K562 (cell line): ENCODE results near the gene TRIM31. TPM values are rescaled to one million over a fixed set of nuclear protein-coding genes. Genes with fewer than 3 reads are reported as not detected.

Experiments used
- DPF2 ChIP-seq: fragments of 450-650 bp; IDR thresholded peaks from 2 replicates; pipeline ENCODE4 v1.6.1; 2016
- KAT2B ChIP-seq: IDR thresholded peaks from one replicate; pipeline ENCODE4 v1.6.1; 2012; ENCODE audit warnings: low read depth, mild to moderate bottlenecking, control low read depth, inconsistent platforms, low read length, moderate library complexity
- NKRF ChIP-seq: fragments of 450-650 bp; IDR thresholded peaks from 2 replicates; pipeline ENCODE4 v1.6.1; 2016; ENCODE audit warnings: borderline replicate concordance
- NR4A1 ChIP-seq, 2 experiments: fragments of 250-450 bp in 1 of 2; fragments of 450-650 bp in 1 of 2; sonication (Bioruptor Pico) in 1 of 2; IDR thresholded peaks; 2 replicates each; pipeline versions ENCODE4 v1.4.0 to v1.6.1; 2016 to 2020; ENCODE audit warnings: mild to moderate bottlenecking in 2 of 2, missing compliant biosample characterization in 1 of 2, missing genetic modification characterization in 1 of 2, moderate library complexity in 1 of 2
- RFX1 ChIP-seq: fragments of 450-650 bp; IDR thresholded peaks from 2 replicates; pipeline ENCODE4 v1.6.1; 2016; ENCODE audit warnings: mild to moderate bottlenecking, moderate library complexity
- SAFB2 ChIP-seq: fragments of 200-400 bp; formaldehyde crosslinking; IDR thresholded peaks from 2 replicates; pipeline ENCODE4 v1.6.1; 2018; ENCODE audit warnings: borderline replicate concordance, low read length, low read depth, moderate library complexity; ENCODE audit not compliant: severe bottlenecking
- STAG1 ChIP-seq: sonication (generic); formaldehyde crosslinking; IDR thresholded peaks from 2 replicates; pipeline ENCODE4 v1.5.0; 2020; ENCODE audit warnings: missing genetic modification reagents, borderline replicate concordance
- ZNF24 ChIP-seq: fragments of 450-650 bp; IDR thresholded peaks from 2 replicates; pipeline ENCODE4 v1.6.1; 2016
- polyA plus RNA-seq, 8 experiments: library from polyadenylated mRNA; depleted of rRNA in 4 of 8; stranded (reverse) in 5 of 8; unstranded in 3 of 8; fragments of >200 nt; fragmentation: Nextera tagmentation in 2 of 8; fragmentation: Illumina TruSeq in 1 of 8; extraction: Ambion mirVana in 2 of 8; extraction: Trizol in 1 of 8; gene quantifications; 2 replicates each; pipeline versions ENCODE4 v1.2.1 to v1.2.3, GENCODE V29; 2011 to 2014; ENCODE audit warnings: inconsistent platforms in 1 of 8, missing spikeins in 1 of 8
- total RNA-seq, 7 experiments: library from RNA; depleted of rRNA in 6 of 7; stranded (reverse); fragments of >200 nt in 6 of 7; fragmentation: Illumina TruSeq in 2 of 7; extraction: Trizol in 2 of 7; gene quantifications; 2 replicates each; pipeline versions ENCODE4 v1.2.1 to v1.2.3, GENCODE V29; 2011 to 2021; ENCODE audit warnings: low replicate concordance in 1 of 7
- TF ChIP-seq, protein P1 (sequence below): fragments of 200-600 bp; sonication (generic); IDR thresholded peaks from one replicate; pipeline ENCODE4 v1.6.1; 2012; ENCODE audit warnings: mild to moderate bottlenecking, low read depth, low read length, inconsistent platforms
- TF ChIP-seq, protein P2 (sequence below): sonication (generic); formaldehyde crosslinking; IDR thresholded peaks from 2 replicates; pipeline ENCODE4 v1.8.1; 2023; ENCODE audit warnings: mild to moderate bottlenecking, missing genetic modification reagents

The TRIM31 gene
- total and polyA plus RNA-seq, 9 of the 15 experiments (the other 6 are each of a cell fraction or from before 2014, with no cell fraction given): not detected

DNA sequence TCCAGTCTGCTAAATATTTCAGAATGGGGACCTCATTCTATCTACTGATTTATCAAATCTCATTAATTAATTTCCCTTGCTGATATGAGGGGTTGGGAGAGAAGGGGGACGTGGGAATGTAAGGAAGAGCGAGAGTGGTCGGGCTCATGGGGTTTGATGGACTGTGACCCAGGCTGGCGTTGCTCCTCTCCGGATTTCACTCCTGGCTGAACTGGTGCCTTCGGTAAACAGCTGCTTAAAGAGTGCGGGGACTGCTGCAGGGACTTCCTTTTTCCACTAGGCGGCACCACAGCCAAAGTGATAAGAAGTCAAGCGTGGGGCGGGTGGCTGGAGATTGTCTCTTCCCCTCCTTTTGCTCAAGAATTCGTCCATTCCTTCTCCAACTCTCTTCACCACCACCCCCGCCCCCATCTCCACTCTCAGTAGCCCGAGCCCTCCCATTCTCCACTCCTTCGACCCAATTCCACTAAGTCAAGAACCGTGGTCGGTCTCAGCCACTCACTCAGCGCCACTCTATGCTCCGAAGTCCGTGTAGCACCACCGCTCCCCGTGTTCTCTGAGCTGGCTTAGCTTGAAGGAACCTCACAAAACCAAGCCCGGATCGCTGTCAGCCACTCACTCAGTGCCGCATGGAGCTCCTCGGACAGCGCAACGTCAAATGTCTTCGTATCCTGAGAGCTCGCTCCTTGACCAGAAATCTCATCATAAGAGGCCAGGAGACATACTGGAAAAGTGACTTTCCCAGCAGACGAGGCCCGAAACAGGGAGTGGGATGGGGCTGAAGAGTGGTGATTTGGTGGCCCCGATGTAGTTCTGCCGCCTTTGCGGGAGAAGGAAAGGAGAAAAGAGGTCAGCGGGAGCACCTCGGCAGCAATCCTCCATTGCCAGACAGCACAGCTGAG, 9.7 kb downstream of the TRIM31 start (continued):
- TF ChIP-seq, protein P1, sequence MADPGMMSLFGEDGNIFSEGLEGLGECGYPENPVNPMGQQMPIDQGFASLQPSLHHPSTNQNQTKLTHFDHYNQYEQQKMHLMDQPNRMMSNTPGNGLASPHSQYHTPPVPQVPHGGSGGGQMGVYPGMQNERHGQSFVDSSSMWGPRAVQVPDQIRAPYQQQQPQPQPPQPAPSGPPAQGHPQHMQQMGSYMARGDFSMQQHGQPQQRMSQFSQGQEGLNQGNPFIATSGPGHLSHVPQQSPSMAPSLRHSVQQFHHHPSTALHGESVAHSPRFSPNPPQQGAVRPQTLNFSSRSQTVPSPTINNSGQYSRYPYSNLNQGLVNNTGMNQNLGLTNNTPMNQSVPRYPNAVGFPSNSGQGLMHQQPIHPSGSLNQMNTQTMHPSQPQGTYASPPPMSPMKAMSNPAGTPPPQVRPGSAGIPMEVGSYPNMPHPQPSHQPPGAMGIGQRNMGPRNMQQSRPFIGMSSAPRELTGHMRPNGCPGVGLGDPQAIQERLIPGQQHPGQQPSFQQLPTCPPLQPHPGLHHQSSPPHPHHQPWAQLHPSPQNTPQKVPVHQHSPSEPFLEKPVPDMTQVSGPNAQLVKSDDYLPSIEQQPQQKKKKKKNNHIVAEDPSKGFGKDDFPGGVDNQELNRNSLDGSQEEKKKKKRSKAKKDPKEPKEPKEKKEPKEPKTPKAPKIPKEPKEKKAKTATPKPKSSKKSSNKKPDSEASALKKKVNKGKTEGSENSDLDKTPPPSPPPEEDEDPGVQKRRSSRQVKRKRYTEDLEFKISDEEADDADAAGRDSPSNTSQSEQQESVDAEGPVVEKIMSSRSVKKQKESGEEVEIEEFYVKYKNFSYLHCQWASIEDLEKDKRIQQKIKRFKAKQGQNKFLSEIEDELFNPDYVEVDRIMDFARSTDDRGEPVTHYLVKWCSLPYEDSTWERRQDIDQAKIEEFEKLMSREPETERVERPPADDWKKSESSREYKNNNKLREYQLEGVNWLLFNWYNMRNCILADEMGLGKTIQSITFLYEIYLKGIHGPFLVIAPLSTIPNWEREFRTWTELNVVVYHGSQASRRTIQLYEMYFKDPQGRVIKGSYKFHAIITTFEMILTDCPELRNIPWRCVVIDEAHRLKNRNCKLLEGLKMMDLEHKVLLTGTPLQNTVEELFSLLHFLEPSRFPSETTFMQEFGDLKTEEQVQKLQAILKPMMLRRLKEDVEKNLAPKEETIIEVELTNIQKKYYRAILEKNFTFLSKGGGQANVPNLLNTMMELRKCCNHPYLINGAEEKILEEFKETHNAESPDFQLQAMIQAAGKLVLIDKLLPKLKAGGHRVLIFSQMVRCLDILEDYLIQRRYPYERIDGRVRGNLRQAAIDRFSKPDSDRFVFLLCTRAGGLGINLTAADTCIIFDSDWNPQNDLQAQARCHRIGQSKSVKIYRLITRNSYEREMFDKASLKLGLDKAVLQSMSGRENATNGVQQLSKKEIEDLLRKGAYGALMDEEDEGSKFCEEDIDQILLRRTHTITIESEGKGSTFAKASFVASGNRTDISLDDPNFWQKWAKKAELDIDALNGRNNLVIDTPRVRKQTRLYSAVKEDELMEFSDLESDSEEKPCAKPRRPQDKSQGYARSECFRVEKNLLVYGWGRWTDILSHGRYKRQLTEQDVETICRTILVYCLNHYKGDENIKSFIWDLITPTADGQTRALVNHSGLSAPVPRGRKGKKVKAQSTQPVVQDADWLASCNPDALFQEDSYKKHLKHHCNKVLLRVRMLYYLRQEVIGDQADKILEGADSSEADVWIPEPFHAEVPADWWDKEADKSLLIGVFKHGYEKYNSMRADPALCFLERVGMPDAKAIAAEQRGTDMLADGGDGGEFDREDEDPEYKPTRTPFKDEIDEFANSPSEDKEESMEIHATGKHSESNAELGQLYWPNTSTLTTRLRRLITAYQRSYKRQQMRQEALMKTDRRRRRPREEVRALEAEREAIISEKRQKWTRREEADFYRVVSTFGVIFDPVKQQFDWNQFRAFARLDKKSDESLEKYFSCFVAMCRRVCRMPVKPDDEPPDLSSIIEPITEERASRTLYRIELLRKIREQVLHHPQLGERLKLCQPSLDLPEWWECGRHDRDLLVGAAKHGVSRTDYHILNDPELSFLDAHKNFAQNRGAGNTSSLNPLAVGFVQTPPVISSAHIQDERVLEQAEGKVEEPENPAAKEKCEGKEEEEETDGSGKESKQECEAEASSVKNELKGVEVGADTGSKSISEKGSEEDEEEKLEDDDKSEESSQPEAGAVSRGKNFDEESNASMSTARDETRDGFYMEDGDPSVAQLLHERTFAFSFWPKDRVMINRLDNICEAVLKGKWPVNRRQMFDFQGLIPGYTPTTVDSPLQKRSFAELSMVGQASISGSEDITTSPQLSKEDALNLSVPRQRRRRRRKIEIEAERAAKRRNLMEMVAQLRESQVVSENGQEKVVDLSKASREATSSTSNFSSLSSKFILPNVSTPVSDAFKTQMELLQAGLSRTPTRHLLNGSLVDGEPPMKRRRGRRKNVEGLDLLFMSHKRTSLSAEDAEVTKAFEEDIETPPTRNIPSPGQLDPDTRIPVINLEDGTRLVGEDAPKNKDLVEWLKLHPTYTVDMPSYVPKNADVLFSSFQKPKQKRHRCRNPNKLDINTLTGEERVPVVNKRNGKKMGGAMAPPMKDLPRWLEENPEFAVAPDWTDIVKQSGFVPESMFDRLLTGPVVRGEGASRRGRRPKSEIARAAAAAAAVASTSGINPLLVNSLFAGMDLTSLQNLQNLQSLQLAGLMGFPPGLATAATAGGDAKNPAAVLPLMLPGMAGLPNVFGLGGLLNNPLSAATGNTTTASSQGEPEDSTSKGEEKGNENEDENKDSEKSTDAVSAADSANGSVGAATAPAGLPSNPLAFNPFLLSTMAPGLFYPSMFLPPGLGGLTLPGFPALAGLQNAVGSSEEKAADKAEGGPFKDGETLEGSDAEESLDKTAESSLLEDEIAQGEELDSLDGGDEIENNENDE: no peak
- TF ChIP-seq NR4A1 (CRISPR knock-in tag; IDR thresholded peaks at IDR 0.05) (0 out of 2 replicates have a peak, but pooled peaks have one; percentile 18), NR4A1 (tag; IDR thresholded peaks at IDR 0.05) (no peak), STAG1 (CRISPR knock-in tag) (peak; percentile 50; the same call in 1 of the 2 replicates), RFX1 (no peak), ZNF24 (no peak), SAFB2 (no peak), KAT2B (no peak), DPF2 (no peak), NKRF (no peak)
- TF ChIP-seq, protein P2, sequence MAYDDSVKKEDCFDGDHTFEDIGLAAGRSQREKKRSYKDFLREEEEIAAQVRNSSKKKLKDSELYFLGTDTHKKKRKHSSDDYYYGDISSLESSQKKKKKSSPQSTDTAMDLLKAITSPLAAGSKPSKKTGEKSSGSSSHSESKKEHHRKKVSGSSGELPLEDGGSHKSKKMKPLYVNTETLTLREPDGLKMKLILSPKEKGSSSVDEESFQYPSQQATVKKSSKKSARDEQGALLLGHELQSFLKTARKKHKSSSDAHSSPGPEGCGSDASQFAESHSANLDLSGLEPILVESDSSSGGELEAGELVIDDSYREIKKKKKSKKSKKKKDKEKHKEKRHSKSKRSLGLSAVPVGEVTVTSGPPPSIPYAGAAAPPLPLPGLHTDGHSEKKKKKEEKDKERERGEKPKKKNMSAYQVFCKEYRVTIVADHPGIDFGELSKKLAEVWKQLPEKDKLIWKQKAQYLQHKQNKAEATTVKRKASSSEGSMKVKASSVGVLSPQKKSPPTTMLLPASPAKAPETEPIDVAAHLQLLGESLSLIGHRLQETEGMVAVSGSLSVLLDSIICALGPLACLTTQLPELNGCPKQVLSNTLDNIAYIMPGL (CRISPR knock-in tag): no peak
